Heart left ventricle (tissue), 13 donors: ENCODE data around the gene NAA20.

Source experiments
- POLR2A ChIP-seq, 2 donors: fragments of 450-650 bp; IDR thresholded peaks; one replicate each; pipeline ENCODE4 v1.6.1; 2017; ENCODE audit warnings: antibody characterized with exemption in 2 of 2, mild to moderate bottlenecking in 2 of 2, moderate library complexity in 2 of 2
- TF ChIP-seq, protein P1 (sequence below), 12 donors: fragments of 200-600 bp; sonication (generic) in 4 of 12; IDR thresholded peaks; one replicate each; pipeline versions ENCODE4 v1.5.0 to v1.8.0; 2018 to 2022; ENCODE audit warnings: antibody characterized with exemption in 12 of 12, mild to moderate bottlenecking in 5 of 12
- donor health status: ischemic (EF 13 %, LVEDD 7.1; RV severe dilation, severe dysfunction).
- donor health status: DM: no; HTN: yes; CAD: no.
- donor health status: DM: no; HTN: no; CAD: no.
- donor health status: ischemic (EF 25% LVEDD 6.9; RV normal size, moderate dysfunction).
- donor health status: ischemic (EF 25% LVEDD 5.7; RV mildly dilated, moderate dysfunction).
- donor health status: ischemic (EF 35%, LVEDD 5.7; RV mildly dilated, moderate dysfunction).
- donor health status: nonischemic (EF 11% LVEDD 7.7; RV severe dilation, severe dysfunction).
- donor health status: DM: yes; HTN: yes; CAD: no.
- donor health status: PGD.
- donor health status: ischemic (EF 29% LVEDD 5.4; RV normal size, mild dysfunction).
- donor health status: nonischemic (EF 23%, LVEDD 6.1; RV moderate dilation, normal function).

DNA sequence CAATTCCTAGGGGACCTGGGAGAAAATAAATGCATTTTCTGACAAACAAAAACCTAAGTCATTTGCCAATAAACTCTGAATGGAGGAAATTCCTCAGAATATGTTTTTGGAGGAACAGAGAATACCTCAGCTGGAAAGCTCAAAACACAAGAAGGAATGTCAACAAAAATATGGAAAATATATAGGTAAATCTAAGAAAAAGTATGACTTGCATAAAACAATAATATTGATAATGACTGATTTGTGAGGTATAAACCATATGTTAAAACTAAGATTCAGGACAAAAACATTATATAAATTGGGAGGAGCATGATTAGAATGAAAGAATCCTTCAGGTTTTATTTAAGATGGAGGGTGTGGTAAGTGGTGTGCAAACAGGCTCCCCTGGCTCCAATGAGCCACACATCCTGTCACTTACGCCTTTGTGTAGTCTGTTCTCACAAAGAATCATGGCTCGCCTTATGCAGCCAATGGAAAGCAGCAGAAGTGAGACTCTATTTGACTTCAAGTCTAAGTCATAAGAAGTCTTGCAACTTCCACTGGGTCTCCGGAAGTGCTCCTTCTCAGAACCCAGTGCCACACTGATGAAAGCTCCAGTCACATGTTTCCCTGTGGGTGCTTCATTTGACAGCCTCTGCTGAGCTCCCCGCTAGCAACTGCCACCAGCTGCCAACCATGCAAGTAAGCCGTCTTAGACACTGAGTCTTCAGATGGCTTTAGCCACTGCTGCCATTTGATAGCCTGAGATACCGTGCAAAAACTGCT lies 43.3 kb downstream of the NAA20 start:
- TF ChIP-seq POLR2A (IDR thresholded peaks at IDR 0.05) = no peak
- TF ChIP-seq, protein P1, sequence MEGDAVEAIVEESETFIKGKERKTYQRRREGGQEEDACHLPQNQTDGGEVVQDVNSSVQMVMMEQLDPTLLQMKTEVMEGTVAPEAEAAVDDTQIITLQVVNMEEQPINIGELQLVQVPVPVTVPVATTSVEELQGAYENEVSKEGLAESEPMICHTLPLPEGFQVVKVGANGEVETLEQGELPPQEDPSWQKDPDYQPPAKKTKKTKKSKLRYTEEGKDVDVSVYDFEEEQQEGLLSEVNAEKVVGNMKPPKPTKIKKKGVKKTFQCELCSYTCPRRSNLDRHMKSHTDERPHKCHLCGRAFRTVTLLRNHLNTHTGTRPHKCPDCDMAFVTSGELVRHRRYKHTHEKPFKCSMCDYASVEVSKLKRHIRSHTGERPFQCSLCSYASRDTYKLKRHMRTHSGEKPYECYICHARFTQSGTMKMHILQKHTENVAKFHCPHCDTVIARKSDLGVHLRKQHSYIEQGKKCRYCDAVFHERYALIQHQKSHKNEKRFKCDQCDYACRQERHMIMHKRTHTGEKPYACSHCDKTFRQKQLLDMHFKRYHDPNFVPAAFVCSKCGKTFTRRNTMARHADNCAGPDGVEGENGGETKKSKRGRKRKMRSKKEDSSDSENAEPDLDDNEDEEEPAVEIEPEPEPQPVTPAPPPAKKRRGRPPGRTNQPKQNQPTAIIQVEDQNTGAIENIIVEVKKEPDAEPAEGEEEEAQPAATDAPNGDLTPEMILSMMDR (IDR thresholded peaks at IDR 0.05) = no peak
